ENCODE data around the gene PITPNC1. TPM values are rescaled to one million over a fixed set of nuclear protein-coding genes. Genes with fewer than 3 reads are reported as not detected.

Gene PITPNC1
- total RNA-seq, 6 donors from 2014 or later, result 8.5 to 23.3 (median 13.7) TPM

GRCh38 chr17:67360880-67361279, 16.2 kb upstream of the PITPNC1 start:
- 60 to 79% methylated on average over 1 of the region's 1 CpG for WGBS, 2 donors
- no peak for ATAC-seq (ENCODE audit: low FRiP score in 2 of 2)
- H3K36me3 ChIP-seq, result peaks cover 0 to 31% (median 6%) of the 10 kb centered on the region in 4 donors
- no peak for TF ChIP-seq POLR2AphosphoS5 (IDR thresholded peaks at IDR 0.05)
- TF ChIP-seq EP300 (IDR thresholded peaks at IDR 0.05), result no peak
- H3K27me3 ChIP-seq, result no peaks in the 10 kb centered on the region
- no peaks in the 10 kb centered on the region for H3K9me3 ChIP-seq
- H3K4me3 ChIP-seq, result no peak overlapping the region
- peaks cover 52 to 81% (median 60%) of the 10 kb centered on the region in 4 donors for H3K4me1 ChIP-seq
- H3K27ac ChIP-seq, result no peak overlapping the region
- DNase-seq, result no peak

GRCh38 chr17:67362173-67362572, 14.9 kb upstream of the PITPNC1 start:
- Histone ChIP-seq H3K36me3 (peaks cover 0 to 21% (median 5%) of the 10 kb centered on the region in 4 donors), H3K4me1 (peaks cover 52 to 88% (median 60%) of the 10 kb centered on the region in 4 donors), H3K27me3 (no peaks in the 10 kb centered on the region), H3K27ac (no peak overlapping the region), H3K4me3 (no peak overlapping the region), H3K9me3 (no peaks in the 10 kb centered on the region)
- TF ChIP-seq EP300 (IDR thresholded peaks at IDR 0.05) (no peak), CTCF (IDR thresholded peaks at IDR 0.05) (no peak), POLR2A (IDR thresholded peaks at IDR 0.05) (no peak), POLR2AphosphoS5 (IDR thresholded peaks at IDR 0.05) (no peak)
- DNase-seq (no peak), ATAC-seq (ENCODE audit: low FRiP score in 2 of 2) (no peak)
- WGBS, 2 donors, result 91 to 95% methylated on average over 9 of the region's 9 CpGs

GRCh38 chr17:67364847-67365737, 12.0 kb upstream of the PITPNC1 start:
- H3K27ac ChIP-seq, result peak overlapping the region; percentile 93 to 97 (median 96)
- peak overlapping the region; percentile 82 to 88 (median 84) for H3K4me3 ChIP-seq
- DNase-seq (no peak), ATAC-seq (ENCODE audit: low FRiP score in 2 of 2) (no peak)
- TF ChIP-seq POLR2AphosphoS5 (IDR thresholded peaks at IDR 0.05) (no peak), CTCF (IDR thresholded peaks at IDR 0.05) (no peak), POLR2A (IDR thresholded peaks at IDR 0.05) (no peak), EP300 (IDR thresholded peaks at IDR 0.05) (no peak)
- H3K27me3 ChIP-seq, result no peaks in the 10 kb centered on the region
- H3K36me3 ChIP-seq, result peaks cover 0 to 11% (median 2%) of the 10 kb centered on the region in 4 donors
- WGBS, 2 donors, result 59 to 65% methylated on average over 26 of the region's 26 CpGs
- H3K4me1 ChIP-seq, result peaks cover 39 to 63% (median 45%) of the 10 kb centered on the region in 4 donors
- H3K9me3 ChIP-seq, result no peaks in the 10 kb centered on the region

- Histone ChIP-seq H3K9me3 (no peaks in the 10 kb centered on the region), H3K36me3 (peaks cover 0 to 5% (median 0%) of the 10 kb centered on the region in 4 donors), H3K4me3 (peak overlapping the region; percentile 82 to 88 (median 84)), H3K27me3 (no peaks in the 10 kb centered on the region), H3K27ac (peak overlapping the region; percentile 93 to 97 (median 96)), H3K4me1 (peaks cover 33 to 56% (median 41%) of the 10 kb centered on the region in 4 donors)
- peak; percentile 4 to 56 for ATAC-seq (ENCODE audit: low FRiP score in 2 of 2)
- WGBS, 2 donors, result 0 to 1% methylated on average over 11 of the region's 11 CpGs
- no peak for TF ChIP-seq CTCF (IDR thresholded peaks at IDR 0.05)
- peak in 1 of 2 donors; percentile 17 for TF ChIP-seq POLR2AphosphoS5 (IDR thresholded peaks at IDR 0.05)
- DNase-seq, result no peak
Observed at GRCh38 chr17:67365738-67366192, 11.3 kb upstream of the PITPNC1 start.

Data from upper lobe of left lung (tissue), 6 donors.